Measurements from ENCODE around the gene MYBPC1. TPM values are rescaled to one million over a fixed set of nuclear protein-coding genes. Genes with fewer than 3 reads are reported as not detected.

MYBPC1 gene
- total and polyA plus RNA-seq, 2 of the 13 experiments (the other 11 are each of a cell fraction or from before 2014, with no cell fraction given): 0.31 to 0.53 TPM

GRCh38 chr12:101697197-101697929, 102.6 kb downstream of the MYBPC1 start, which contains the start of gene CHPT1 (continued):
- TF ChIP-seq EZH2 (conservative IDR thresholded peaks at IDR 0.05; ENCODE audit: low read depth, low read length): no peak
- TF ChIP-seq ZNF670 (CRISPR knock-in tag; IDR thresholded peaks at IDR 0.05; ENCODE audit: borderline replicate concordance): no peak; the same call in 1 of the 2 replicates
- TF ChIP-seq IRF1 (CRISPR knock-in tag; IDR thresholded peaks at IDR 0.05; ENCODE audit: low read depth): no peak
- no peak for TF ChIP-seq ZNF337 (CRISPR knock-in tag; IDR thresholded peaks at IDR 0.05; ENCODE audit: borderline replicate concordance, low read depth)
- TF ChIP-seq ZNF605 (CRISPR knock-in tag; IDR thresholded peaks at IDR 0.05): peak; percentile 71; the same call in 1 of the 2 replicates
- no peak for TF ChIP-seq LCORL (IDR thresholded peaks at IDR 0.05)
- TF ChIP-seq LCORL (CRISPR knock-in tag; IDR thresholded peaks at IDR 0.05): peak; percentile 49; the same call in 1 of the 2 replicates
- no peak for TF ChIP-seq ZBTB3 (CRISPR knock-in tag; IDR thresholded peaks at IDR 0.05; ENCODE audit: borderline replicate concordance, low read depth)
- TF ChIP-seq CSRNP2 (CRISPR knock-in tag; conservative IDR thresholded peaks at IDR 0.05; ENCODE audit: low read depth): no peak; the same call in 1 of the 2 replicates
- 0 out of 2 replicates have a peak, but pooled peaks have one; percentile 1 for TF ChIP-seq HNF1A (IDR thresholded peaks at IDR 0.05; ENCODE audit: low read depth)
- no peak for TF ChIP-seq HNF1A (CRISPR knock-in tag; IDR thresholded peaks at IDR 0.05; ENCODE audit: borderline replicate concordance)
- TF ChIP-seq HMG20A (CRISPR knock-in tag; IDR thresholded peaks at IDR 0.05; ENCODE audit: borderline replicate concordance): no peak
- no peak; the same call in 1 of the 2 replicates for TF ChIP-seq ZBTB33 (CRISPR knock-in tag; IDR thresholded peaks at IDR 0.05)
- TF ChIP-seq ZNF512 (CRISPR knock-in tag; IDR thresholded peaks at IDR 0.05): no peak
- TF ChIP-seq BRCA1 (CRISPR knock-in tag; IDR thresholded peaks at IDR 0.05): peak; percentile 89
- 0 out of 2 replicates have a peak, but pooled peaks have one; percentile 16 for TF ChIP-seq ZNF564 (CRISPR knock-in tag; IDR thresholded peaks at IDR 0.05)
- 0 out of 2 replicates have a peak, but pooled peaks have one; percentile 27 for TF ChIP-seq SNAI1 (CRISPR knock-in tag; IDR thresholded peaks at IDR 0.05; ENCODE audit: borderline replicate concordance)
- TF ChIP-seq IRF2 (CRISPR knock-in tag; IDR thresholded peaks at IDR 0.05): no peak
- no peak for TF ChIP-seq SMARCC2 (IDR thresholded peaks at IDR 0.05)
